ENCODE data around the gene KIR2DL3. TPM values are rescaled to one million over a fixed set of nuclear protein-coding genes. Genes with fewer than 3 reads are reported as not detected.

Gene KIR2DL3
- total RNA-seq, 1 experiment from 2014 or later, result not detected

DNA sequence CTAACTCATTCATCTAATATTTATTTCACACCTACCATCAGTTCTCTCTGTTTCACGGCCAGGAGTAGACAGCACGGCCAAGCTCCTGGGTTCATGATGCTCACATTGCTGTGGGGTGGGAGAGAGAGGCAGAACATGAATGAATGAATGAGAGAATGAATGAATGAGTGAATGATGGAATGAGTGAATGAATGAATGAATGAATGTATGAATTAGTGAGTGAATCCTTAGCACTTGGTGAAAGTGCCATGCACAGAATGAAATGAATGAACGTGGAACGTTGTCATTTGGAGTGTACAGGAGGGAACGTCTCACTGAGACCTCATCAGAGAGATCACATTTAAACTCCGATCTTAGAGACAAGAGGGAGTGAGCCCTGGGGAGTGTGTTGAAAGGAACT is 53.2 kb downstream of the KIR2DL3 start:
- no peak for DNase-seq (ENCODE audit: low read depth)

- no peak for DNase-seq (ENCODE audit: low read depth)
Observed at GRCh38 chr19:54792814-54793213, 54.5 kb downstream of the KIR2DL3 start.

DNA sequence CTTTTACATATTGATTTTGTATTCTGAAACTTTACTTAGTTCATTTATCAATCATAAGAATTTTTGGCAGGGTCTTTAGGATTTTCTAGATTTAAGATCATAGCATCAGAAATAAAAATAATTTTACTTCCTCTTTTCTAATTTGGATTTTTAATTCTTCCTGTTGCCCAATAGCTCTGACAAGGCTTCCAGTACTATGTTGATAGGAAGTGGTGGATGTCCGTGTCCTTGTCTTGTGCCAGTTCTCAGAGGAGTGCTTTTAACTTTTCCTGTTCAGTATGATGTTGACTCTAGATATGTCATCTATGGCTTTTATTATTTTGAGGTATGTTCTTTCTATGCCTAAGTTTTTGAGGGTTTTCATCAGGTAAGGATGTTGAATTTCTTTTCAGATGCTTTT is 57.4 kb downstream of the KIR2DL3 start:
- no peak for DNase-seq (ENCODE audit: low read depth)

Other genes starting within 250 kb of the KIR2DL3 start
- gene LAIR2, start 235.7 kb upstream of the KIR2DL3 start, total RNA-seq (2014; rRNA removed), result not detected in 2 replicates
- not detected in 2 replicates for gene LILRA2, start 164.7 kb upstream of the KIR2DL3 start, total RNA-seq (2014; rRNA removed)
- not detected in 2 replicates for gene LILRA1, start 144.9 kb upstream of the KIR2DL3 start, total RNA-seq (2014; rRNA removed)
- gene LILRB1, start 108.0 kb upstream of the KIR2DL3 start, total RNA-seq (2014; rRNA removed), result not detected in 2 replicates
- not detected in 2 replicates for gene LILRB4, start 75.5 kb upstream of the KIR2DL3 start, total RNA-seq (2014; rRNA removed)
- not detected in 2 replicates for gene KIR3DL3, start 14.1 kb upstream of the KIR2DL3 start, total RNA-seq (2014; rRNA removed)
- not detected in 2 replicates for gene KIR2DL1, start 31.3 kb downstream of the KIR2DL3 start, total RNA-seq (2014; rRNA removed)
- gene KIR2DL4, start 65.1 kb downstream of the KIR2DL3 start, total RNA-seq (2014; rRNA removed), result not detected in 2 replicates
- gene KIR3DL1, start 78.0 kb downstream of the KIR2DL3 start, total RNA-seq (2014; rRNA removed), result not detected in 2 replicates
- gene KIR2DS4, start 94.2 kb downstream of the KIR2DL3 start, total RNA-seq (2014; rRNA removed), result not detected in 2 replicates
- not detected in 2 replicates for gene KIR3DL2, start 111.9 kb downstream of the KIR2DL3 start, total RNA-seq (2014; rRNA removed)
- not detected in 2 replicates for gene FCAR, start 135.7 kb downstream of the KIR2DL3 start, total RNA-seq (2014; rRNA removed)
- gene NCR1, start 167.6 kb downstream of the KIR2DL3 start, total RNA-seq (2014; rRNA removed), result not detected in 2 replicates
- not detected in 2 replicates for gene NLRP7, start 209.0 kb downstream of the KIR2DL3 start, total RNA-seq (2014; rRNA removed)
- gene NLRP2, start 227.9 kb downstream of the KIR2DL3 start, total RNA-seq (2014; rRNA removed), result not detected in 2 replicates

Data from LHCN-M2 (cell line).